Activated CD8-positive, alpha-beta memory T cell treated with anti-CD3 and anti-CD28 coated beads, Interleukin-2, amount 50 U/mL, for 1 hour (primary cell): ENCODE results near the gene DDA1.
A peak's percentile ranks its signal among the peaks of the same experiment; 100 is the strongest.
"Not testable (repeated sequence)": the region's sequence is repeated elsewhere in the genome, so short reads cannot be mapped to it uniquely, and the experiment has no call there.

Experiments
- DNase-seq: peaks from one replicate; pipeline ENCODE4 v3.0.0-alpha.2; 2020; ENCODE audit errors: extremely low read depth

The DDA1 gene

DNA sequence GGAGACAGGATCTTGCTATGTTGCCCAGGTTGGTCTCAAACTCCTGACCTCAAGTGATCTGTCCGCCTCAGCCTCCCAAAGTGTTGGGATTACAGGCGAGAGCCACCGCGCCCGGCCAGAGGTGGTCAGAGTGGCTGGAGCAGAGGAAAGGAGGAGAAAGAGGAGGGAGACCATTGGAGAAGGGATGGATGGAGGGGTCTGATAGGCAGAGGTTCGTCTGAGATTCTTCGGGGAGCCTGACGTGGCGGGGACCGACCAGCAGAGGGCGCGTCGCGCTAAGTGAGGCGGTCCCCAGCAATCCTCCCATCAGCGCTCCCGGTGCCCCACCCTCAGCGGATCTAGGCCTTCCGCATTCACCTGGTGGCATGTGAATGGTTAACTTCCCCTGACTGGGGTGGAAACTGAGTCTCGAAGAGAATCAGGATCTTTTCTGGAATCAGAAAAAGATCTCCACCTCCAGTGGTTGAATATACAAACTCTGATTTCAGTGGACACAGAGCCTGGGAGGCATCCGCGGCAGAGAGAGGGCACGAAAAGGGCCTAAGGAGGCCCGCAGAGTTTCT is 36.8 kb downstream of the DDA1 start:
- DNase-seq = peak; percentile 35

GRCh38 chr19:17347361-17347760 is 38.0 kb downstream of the DDA1 start:
- DNase-seq = no peak

GRCh38 chr19:17347877-17348276 is 38.5 kb downstream of the DDA1 start:
- no peak for DNase-seq

GRCh38 chr19:17348700-17349099 is 39.3 kb downstream of the DDA1 start:
- DNase-seq = no peak

DNA sequence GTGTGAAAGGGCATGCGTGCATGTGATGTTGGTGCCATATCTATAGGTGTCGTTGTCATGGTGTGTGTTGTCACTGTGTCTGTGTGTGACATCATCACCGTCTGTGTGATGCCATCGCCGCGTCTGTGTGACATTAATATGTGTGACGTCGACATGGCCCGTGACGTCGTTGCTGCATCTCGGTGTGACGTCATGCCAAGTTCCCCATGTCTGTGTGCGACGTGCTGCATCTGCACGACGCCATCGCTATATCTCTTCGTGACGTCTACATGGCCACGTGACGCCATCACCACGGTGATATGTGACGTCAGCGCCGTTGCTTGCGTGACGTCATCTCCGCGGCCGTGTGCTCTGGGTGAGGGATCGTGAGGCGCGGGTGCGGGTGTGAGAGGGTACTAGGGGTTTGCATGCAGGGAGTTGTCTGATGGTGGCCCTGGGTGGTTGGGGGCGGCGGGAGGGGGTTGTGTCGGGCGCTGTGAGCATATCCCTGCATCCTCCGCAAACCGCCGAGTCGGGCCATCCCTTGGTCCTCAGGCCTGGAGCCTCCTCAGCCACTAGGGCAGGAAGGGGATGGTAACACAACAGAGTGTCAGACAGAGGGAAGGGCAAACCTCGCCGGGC is 42.6 kb downstream of the DDA1 start:
- no peak for DNase-seq

DNA sequence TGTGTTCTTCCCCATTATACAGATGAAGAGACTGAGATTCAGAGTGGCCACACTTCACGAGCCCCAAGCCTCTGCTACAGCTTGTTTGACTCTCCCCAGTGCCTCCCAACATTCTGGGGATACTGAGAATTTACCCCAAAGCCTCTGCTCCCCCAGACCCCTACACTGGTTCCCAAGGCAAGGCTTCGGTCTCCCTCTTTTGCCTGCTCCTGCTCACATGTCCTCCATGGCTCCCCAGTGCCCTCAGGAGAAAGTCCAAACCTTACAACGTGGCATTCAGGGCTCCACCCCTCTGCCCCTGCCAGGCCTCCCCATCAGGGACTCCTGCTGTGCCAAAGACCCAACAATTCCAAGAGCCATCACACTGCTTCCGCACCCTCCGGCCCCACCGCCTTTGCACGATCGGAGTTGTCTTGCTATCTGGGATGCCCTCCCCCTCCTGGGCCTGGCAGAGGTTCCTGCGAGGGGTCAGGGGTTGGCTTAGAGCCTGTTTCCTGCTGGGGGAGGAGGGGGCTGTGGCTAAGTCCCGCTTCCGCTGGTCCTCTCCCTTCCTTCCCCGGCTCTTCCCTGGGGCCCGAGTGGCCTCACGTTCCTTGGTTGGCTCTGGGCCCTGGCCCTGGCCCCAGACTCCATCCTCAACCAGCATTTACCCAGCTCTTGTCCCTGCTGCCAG is 43.4 kb downstream of the DDA1 start:
- DNase-seq = no peak

- no peak for DNase-seq
These were observed 44.0 kb downstream of the DDA1 start for GRCh38 chr19:17353386-17353785.

DNA sequence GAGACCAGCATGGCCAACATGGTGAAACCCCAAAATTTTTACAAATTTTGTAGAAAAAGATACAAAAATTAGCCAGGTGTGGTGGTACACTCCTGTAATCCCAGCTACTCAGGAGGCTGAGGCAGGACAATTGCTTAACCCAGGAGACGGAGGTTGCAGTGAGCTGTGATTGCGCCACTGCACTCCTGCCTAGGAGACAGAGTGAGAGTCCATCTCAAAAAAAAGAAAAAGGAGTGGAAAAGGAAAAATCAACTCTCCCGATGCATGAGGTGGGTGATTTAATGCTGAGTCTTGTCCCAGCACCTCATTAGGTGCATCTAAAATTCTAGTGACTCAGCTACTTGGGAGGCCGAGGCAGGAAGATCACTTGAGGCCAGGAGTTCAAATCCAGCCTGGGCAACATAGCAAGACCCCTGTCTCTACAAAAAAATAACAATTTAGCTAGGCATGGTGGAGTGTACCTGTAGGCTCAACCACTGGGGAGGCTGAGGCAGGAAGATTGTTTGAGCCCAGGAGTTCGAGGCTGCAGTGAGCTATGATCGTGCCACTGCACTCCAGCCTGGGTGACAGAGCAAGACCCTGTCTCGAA is 47.8 kb downstream of the DDA1 start:
- DNase-seq = no peak

DNA sequence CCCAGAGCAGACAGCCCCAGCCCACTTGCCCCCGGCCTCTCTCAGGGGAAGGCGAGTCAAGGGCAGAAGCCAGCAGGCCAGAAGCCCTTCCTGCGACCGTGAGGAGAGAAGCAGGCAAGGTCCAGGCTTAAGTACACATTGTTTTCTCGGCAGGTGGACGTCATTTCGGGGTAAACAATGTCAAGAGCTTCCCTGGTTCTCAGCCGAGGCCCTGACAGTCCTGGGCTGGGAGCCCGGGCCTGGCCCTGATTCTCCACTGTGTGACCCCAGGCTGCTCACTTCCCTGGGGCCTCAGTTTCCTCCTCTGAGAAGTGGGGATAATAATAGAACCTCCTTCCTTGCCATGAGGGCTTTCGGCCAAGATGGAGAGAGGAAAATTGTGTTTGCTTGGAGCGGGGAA is 48.4 kb downstream of the DDA1 start:
- no peak for DNase-seq

DNA sequence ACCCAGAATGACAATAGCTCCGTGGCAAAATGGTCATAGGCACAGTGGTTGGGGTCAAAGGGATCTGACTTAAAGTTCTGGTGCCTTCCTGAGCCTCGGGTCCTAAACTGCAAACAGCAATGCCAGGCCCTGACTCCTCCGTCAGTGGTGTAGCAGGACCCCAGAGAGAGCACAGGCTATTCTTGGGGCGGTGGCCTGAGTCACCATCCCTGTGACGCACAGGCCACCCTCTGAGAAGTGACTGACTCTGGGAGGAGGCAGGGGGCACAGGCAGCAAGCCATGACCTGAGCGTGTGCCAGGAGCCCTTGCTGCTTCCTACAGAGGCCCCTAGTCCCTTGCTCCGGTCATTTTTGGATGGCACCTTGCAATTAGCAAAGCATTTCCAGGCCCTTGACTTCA is 49.0 kb downstream of the DDA1 start:
- DNase-seq = no peak

GRCh38 chr19:17359905-17360800 is 50.8 kb downstream of the DDA1 start:
- no peak for DNase-seq

DNA sequence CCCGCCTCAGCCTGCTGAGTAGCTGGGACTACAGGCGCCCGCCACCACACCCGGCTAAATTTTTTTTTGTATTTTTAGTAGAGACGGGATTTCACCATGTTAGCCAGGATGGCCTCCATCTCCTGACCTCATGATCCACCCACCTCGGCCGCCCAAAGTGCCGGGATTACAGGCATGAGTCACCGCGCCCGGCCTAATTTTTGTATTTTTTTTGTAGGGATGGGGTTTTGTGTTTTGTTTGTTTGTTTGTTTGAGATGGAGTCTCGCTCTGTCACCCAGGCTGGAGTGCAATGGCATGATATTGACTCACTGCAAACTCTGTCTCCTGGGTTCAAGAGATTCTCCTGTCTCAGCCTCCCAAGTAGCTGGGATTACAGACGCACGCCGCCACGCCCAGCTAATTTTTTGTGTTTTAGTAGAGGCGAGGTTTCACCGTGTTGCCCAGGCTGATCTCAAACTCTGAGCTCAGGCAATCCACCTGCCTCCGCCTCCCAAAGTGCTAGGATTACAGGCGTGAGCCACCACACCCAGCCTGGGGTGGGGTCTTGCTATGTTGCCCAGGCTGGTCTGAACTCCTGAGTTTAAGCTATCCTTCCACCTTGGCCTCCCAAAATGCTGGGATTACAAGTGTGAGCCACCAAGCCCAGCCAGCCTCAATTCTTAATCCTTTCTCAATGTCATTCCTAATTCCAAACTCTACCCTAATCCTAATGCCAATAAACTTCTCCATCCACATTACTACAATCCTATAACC is 54.7 kb downstream of the DDA1 start:
- not testable (repeated sequence) for DNase-seq

- DNase-seq = no peak
These were observed 56.0 kb downstream of the DDA1 start for GRCh38 chr19:17365361-17365760.

- no peak for DNase-seq
These were observed 60.7 kb downstream of the DDA1 start for GRCh38 chr19:17370026-17370587.
